NCI-H2196 (cell line): ENCODE measurements around the gene BRD9.
"Not testable (repeated sequence)": the region's sequence is repeated elsewhere in the genome, so short reads cannot be mapped to it uniquely, and the experiment has no call there.

Experiments used
- DNase-seq: peaks from one replicate; lab custom pipeline; 2025; ENCODE audit not compliant: unreplicated experiment; lab: John Stamatoyannopoulos, UW

BRD9 gene

DNA sequence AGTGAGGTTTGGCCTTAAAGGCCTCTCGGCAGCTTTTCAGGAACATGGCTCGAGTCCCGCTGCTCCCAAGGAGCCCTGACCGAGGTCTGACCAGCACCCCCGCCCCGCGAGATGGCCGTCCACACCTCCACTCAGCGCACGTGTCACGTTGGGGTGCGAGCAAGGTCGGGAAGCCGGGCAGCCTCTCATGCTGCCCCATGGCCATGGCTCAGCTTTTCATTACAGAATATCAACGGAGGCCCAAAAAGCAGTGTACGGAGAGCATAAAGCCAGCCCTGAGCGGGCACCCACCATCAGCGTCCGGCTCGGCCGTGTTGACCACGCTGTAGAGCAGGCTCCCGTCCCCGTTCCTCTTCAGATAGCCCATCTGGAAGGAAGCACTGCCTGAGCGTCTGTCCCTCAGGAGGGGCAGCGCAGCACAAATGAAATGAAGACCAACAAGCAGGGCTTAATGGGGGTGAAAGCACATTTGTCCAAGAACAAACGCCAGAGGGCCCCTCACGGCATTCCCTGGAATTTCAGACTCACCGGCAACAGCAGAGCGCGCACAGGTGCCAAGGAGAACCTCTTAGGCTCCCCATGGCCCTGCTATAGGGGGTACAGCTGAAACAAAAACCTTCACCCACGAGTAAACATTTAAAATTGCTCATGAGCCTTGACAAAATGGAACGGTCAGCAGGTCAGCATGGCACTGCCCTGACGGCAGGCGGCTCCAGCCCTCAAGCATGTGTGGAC is 11.6 kb downstream of the BRD9 start:
- DNase-seq: no peak

DNA sequence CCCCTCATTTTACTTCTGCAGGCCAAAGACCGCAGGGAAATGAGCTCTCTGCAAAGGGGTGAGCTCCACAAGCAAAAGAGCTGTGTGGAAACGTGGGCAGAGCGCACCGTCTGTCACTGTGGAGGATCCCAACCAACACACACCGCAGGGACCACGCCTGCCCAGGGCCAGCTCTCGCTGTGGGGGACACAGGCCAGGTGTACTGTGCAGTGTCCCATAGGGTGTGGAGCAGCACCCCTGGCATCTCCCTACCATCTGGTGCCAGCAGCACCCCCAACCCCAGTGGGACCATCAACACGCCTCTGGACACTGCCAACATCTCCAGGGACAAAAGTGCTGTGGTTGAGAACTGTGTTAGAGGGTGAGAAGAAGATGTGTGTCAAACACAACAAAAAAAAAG is 13.9 kb downstream of the BRD9 start:
- DNase-seq: not testable (repeated sequence)

- no peak for DNase-seq
Measured at GRCh38 chr5:878125-878524, 14.5 kb downstream of the BRD9 start.

- DNase-seq: no peak
Measured at GRCh38 chr5:876398-877365, 15.9 kb downstream of the BRD9 start.

DNA sequence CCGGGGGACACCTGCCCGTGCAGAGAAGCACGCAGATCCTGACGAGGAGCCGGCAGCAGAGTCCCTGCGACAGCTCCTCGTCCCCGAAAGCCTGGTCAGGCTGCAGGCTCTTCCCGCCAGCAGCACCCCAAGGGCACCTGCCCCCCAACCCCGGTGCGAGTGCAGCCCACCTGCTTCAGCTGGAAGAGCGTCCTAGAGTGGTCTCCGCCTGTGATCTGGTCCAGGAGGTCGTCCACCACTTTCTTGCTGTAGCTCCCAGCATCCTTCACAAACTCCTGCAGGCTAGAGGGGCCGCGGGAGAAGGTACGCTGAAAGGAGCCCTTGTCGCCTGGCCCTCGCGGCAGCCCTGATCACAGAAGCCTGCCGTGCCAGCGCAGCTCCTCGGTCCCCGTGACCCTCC is 16.7 kb downstream of the BRD9 start:
- no peak for DNase-seq

GRCh38 chr5:873328-873727 is 19.3 kb downstream of the BRD9 start:
- no peak for DNase-seq

GRCh38 chr5:872301-872700 is 20.3 kb downstream of the BRD9 start:
- DNase-seq: no peak

DNA sequence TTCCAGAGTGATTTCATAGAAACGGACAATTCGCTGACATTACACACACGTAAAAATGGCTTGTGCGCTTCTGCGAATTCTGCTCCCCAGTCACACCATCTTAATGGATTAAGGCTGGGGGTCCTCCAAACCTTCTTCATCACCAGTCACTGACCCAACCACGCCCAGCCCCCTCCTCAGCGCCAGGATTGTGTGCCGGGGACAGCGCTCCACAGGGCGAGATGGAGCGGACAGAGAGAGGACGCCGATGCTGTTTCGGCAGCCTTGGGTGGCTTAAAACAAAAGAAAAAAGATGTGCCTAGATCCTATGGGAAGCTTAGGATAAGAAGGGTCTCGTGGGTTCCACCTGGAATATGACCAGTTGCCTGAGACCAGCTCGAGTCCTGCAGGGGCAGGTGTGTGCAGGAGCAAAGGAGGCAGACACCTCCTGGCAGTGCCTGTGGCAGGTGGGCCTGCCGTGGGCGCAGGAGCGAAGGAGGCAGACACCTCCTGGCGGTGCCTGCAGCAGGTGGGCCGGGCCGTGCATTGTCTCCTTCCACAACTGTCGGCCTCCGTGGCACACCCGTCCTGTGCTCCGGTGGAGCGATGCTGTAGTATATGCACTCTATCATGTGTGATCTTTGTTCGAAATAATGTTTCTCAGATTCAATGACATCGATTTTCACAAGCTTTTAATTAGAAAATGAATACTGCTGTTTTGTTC is 20.9 kb downstream of the BRD9 start:
- no peak for DNase-seq

- DNase-seq: no peak
Measured at GRCh38 chr5:870956-871355, 21.6 kb downstream of the BRD9 start.

- no peak for DNase-seq
Measured at GRCh38 chr5:868428-869135, 24.0 kb downstream of the BRD9 start.

DNA sequence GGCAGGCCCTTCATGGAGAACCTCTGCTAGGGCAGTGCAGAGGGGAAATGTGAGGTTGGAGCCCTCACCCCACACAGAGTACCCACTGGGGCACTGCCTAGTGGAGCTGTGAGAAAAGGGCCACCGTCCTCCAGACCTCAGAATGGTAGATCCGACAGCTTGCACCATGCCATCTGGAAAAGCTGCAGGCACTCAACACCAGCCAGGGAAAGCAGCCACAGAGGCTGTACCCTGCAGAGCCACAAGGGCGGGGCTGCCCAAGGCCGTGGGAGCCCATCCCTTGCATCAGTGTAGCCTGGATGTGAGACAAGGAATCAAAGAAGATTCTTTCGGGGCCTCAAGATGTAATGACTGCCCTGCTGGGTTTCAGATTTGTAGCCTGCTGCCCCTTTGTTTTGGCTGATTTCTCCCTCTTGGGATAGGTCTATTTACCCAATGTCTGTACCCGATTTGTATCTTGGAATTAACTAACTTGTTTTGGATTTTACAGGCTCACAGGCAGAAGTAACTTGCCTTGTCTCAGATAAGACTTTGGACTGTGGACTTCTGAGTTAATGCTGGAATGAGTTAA is 25.2 kb downstream of the BRD9 start:
- DNase-seq: no peak

DNA sequence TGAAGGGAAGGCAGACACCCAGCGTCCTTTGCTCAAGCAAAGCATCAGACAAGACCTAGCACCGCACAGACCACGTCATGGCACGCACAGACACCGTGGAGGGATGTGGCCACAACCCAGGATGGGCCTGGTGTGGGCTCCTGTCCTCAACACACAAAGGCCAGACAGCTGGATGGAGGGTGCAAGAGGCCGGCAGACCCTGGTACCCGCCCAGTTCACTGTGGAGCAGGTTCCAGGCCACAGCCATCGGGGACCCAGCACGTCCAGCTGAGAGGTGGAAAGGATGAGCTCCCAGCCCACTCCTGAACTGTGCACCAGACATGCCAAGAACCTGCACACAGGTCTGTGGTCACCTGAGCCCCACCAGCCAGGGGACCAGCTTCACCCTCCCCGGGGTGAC is 26.8 kb downstream of the BRD9 start:
- DNase-seq: no peak

- DNase-seq: no peak
Measured at GRCh38 chr5:865168-865521, 27.5 kb downstream of the BRD9 start.

DNA sequence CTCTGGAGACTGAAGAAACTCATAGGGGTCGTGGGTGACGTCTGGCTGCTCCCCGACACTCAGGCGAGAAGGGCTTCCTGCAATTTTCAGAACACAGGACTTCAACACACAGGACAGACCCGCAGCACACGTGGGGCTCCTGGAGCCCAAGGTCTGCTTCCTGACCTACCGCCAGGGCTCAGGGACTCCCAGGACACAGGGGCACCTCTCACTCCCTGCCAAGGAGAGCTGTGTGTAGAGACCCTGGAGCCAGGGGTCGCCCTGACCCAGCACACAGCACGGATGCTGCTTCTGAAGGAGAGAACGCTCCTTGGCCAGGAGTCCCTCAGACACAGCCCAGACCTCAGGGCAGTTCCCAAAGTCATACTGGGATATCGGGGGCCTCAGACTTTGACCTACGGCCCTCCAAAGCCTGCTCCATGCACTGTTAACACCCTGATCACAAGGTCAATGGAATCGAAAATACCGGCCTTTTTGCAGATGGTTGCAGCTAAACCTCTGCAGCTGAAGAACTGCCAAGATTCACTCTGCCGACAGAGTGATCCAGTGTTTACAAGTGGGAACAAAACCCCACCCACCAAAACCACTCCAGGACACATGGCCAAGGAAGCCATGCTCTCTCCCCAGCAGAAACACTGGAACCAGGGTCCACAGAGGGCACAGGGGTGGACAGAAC is 28.0 kb downstream of the BRD9 start:
- DNase-seq: no peak

DNA sequence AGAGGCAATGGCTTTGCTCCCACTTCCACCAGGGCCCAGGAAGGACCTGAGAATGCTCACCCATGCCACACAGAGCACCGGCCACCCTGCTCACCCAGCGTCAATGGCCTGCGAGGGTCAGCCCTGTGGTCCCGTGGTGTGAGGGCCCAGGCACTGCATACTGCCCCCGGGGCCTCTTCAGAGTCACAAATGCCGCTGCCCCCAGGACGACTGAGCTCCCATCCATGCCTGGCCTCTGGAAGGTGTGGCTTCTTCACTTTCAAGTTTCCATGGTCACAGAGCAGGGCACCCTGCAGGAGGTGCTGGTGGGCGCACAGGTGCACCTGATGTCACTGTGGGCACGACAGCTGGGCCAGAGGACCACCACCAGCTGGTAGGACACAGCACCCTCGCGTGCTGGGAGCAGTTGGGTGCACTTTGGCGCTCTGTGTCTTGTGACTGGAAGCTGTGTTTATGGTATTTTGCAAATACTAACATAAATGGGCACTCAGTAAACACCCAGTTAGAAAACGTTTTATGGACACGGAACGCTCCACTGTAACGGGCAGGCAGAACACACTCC is 29.3 kb downstream of the BRD9 start:
- no peak for DNase-seq

GRCh38 chr5:862367-863243 is 30.0 kb downstream of the BRD9 start:
- no peak for DNase-seq

- DNase-seq: no peak
Measured at GRCh38 chr5:861442-862366, 30.9 kb downstream of the BRD9 start.
